H1 (cell line): ENCODE data around the gene DOCK1. TPM values are rescaled to one million over a fixed set of nuclear protein-coding genes. Genes with fewer than 3 reads are reported as not detected.

Experiments
- CTCF ChIA-PET: fragments of 300-600 bp; sonication (Branson Sonifier 250); formaldehyde crosslinking; loops from one replicate; lab custom pipeline; 2021; ENCODE audit not compliant: partially characterized antibody; lab: Charles Lee
- POLR2A ChIA-PET: fragments of 300-600 bp; sonication (Branson Sonifier 250); formaldehyde crosslinking; loops from one replicate; lab custom pipeline; 2021; ENCODE audit warnings: inconsistent platforms; ENCODE audit not compliant: partially characterized antibody; lab: Charles Lee
- DNase-seq, 2 experiments: peaks; one replicate each; pipeline versions ENCODE4 v3.0.0 to v3.0.0-alpha.2; 2010 to 2022; ENCODE audit warnings: low spot score in 2 of 2, low read depth in 1 of 2, mixed read lengths in 1 of 2
- FAIRE-seq: peaks from 2 replicates; lab custom pipeline; 2011; peaks lifted over from hg19 to GRCh38; lab: Jason Lieb, UNC
- H2AFZ ChIP-seq: 2 replicates; pipeline ENCODE4 v1.8.1; 2012; ENCODE audit warnings: low read length, inconsistent platforms
- H2AK5ac ChIP-seq: 2 replicates; pipeline ENCODE4 v1.6.1; 2013; ENCODE audit warnings: low read depth, low read length
- H2BK120ac ChIP-seq: replicated peaks from 2 replicates; pipeline ENCODE3; 2013; ENCODE audit warnings: low read depth, low read length, inconsistent platforms
- H2BK12ac ChIP-seq: 2 replicates; pipeline ENCODE4 v1.6.1; 2013; ENCODE audit warnings: low read depth, low read length
- H2BK15ac ChIP-seq: 2 replicates; pipeline ENCODE4 v1.6.1; 2013; ENCODE audit warnings: low read length
- H2BK20ac ChIP-seq: 2 replicates; pipeline ENCODE4 v1.6.1; 2013; ENCODE audit warnings: low read length
- H2BK5ac ChIP-seq: 2 replicates; pipeline ENCODE4 v1.6.1; 2013; ENCODE audit warnings: low read depth, low read length
- H3K14ac ChIP-seq: 2 replicates; pipeline ENCODE4 v1.6.1; 2013; ENCODE audit warnings: inconsistent platforms; ENCODE audit not compliant: insufficient read length
- H3K18ac ChIP-seq: 2 replicates; pipeline ENCODE4 v1.6.1; 2013; ENCODE audit warnings: low read length; ENCODE audit errors: extremely low read depth
- H3K23ac ChIP-seq: 2 replicates; pipeline ENCODE4 v1.6.1; 2013; ENCODE audit warnings: inconsistent platforms; ENCODE audit not compliant: insufficient read length
- H3K23me2 ChIP-seq: 2 replicates; pipeline ENCODE4 v1.6.1; 2013; ENCODE audit warnings: low read depth, low read length
- H3K27ac ChIP-seq: 2 replicates; pipeline ENCODE4 v1.6.1; 2011; ENCODE audit warnings: low read depth, low read length, inconsistent platforms
- H3K27me3 ChIP-seq, 4 experiments: replicated peaks in 1 of 4; 1 replicate in 1 of 4; 2 replicates in 3 of 4; pipeline versions ENCODE4 v1.6.1 to v1.8.1; 2011 to 2013; ENCODE audit warnings: low read length in 3 of 4, mild to moderate bottlenecking in 3 of 4, inconsistent platforms in 2 of 4, mixed read lengths in 2 of 4, moderate library complexity in 1 of 4; ENCODE audit not compliant: control insufficient read depth in 3 of 4, insufficient read depth in 3 of 4; ENCODE audit errors: extremely low read depth in 1 of 4
- H3K36me3 ChIP-seq, 4 experiments: 2 replicates each; pipeline versions ENCODE4 v1.6.1 to v1.8.1; 2011 to 2013; ENCODE audit warnings: mild to moderate bottlenecking in 4 of 4, low read length in 3 of 4, moderate library complexity in 2 of 4, control low read depth in 1 of 4, inconsistent platforms in 1 of 4; ENCODE audit not compliant: insufficient read depth in 4 of 4, control insufficient read depth in 2 of 4
- H3K4ac ChIP-seq: replicated peaks from 2 replicates; pipeline ENCODE3; 2013; ENCODE audit warnings: low read length, low read depth, mixed read lengths, inconsistent platforms; ENCODE audit not compliant: insufficient read length
- H3K4me1 ChIP-seq, 4 experiments: replicated peaks in 1 of 4; 1 replicate in 1 of 4; 2 replicates in 3 of 4; pipeline versions ENCODE4 v1.6.1 to v1.8.1; 2011 to 2013; ENCODE audit warnings: low read length in 3 of 4, inconsistent platforms in 2 of 4, mixed read lengths in 1 of 4; ENCODE audit not compliant: insufficient read depth in 4 of 4, control insufficient read depth in 3 of 4
- H3K4me2 ChIP-seq, 2 experiments: 2 replicates each; pipeline versions ENCODE4 v1.6.1 to v1.8.1; 2011 to 2013; ENCODE audit warnings: low read depth in 2 of 2, low read length in 2 of 2, control low read depth in 1 of 2, inconsistent platforms in 1 of 2, mild to moderate bottlenecking in 1 of 2; ENCODE audit not compliant: insufficient read depth in 1 of 2
- H3K4me3 ChIP-seq, 4 experiments: fragments of 200-600, 300-600 bp in 1 of 4; sonication (generic), shearing (Covaris generic), sonication (Bioruptor Twin) in 1 of 4; 2 replicates each; pipeline versions ENCODE4 v1.5.1 to v1.8.1; 2011 to 2016; ENCODE audit warnings: low read length in 4 of 4, low read depth in 3 of 4, control low read depth in 2 of 4, inconsistent platforms in 2 of 4, mild to moderate bottlenecking in 2 of 4, mixed read lengths in 1 of 4, moderate library complexity in 1 of 4; ENCODE audit not compliant: insufficient read depth in 2 of 4; ENCODE audit errors: extremely low read depth in 1 of 4
- H3K56ac ChIP-seq: replicated peaks from 2 replicates; pipeline ENCODE3; 2013; ENCODE audit warnings: low read depth, mild to moderate bottlenecking, mixed read lengths, low read length, inconsistent platforms; ENCODE audit not compliant: insufficient read length
- H3K79me1 ChIP-seq: 2 replicates; pipeline ENCODE4 v1.6.1; 2013; ENCODE audit warnings: low read depth, low read length, control low read depth
- H3K79me2 ChIP-seq, 2 experiments: 2 replicates each; pipeline versions ENCODE4 v1.6.1 to v1.8.1; 2012 to 2013; ENCODE audit warnings: low read length in 2 of 2, mild to moderate bottlenecking in 2 of 2, inconsistent platforms in 1 of 2; ENCODE audit not compliant: insufficient read depth in 2 of 2, control insufficient read depth in 1 of 2
- H3K9ac ChIP-seq, 4 experiments: replicated peaks in 1 of 4; 1 replicate in 1 of 4; 2 replicates in 3 of 4; pipeline versions ENCODE4 v1.6.1 to v1.8.1; 2011 to 2013; ENCODE audit warnings: low read depth in 3 of 4, low read length in 3 of 4, control low read depth in 2 of 4, mild to moderate bottlenecking in 2 of 4, moderate library complexity in 2 of 4, inconsistent platforms in 1 of 4; ENCODE audit errors: extremely low read depth in 1 of 4
- H3K9me3 ChIP-seq, 2 experiments: 2 replicates each; pipeline versions ENCODE4 v1.6.1 to v1.8.1; 2012 to 2013; ENCODE audit warnings: mild to moderate bottlenecking in 2 of 2, moderate library complexity in 2 of 2, control low read depth in 1 of 2, inconsistent platforms in 1 of 2, low read depth in 1 of 2, low read length in 1 of 2, mixed read lengths in 1 of 2; ENCODE audit not compliant: insufficient read depth in 2 of 2
- H4K20me1 ChIP-seq, 2 experiments: replicated peaks in 1 of 2; 2 replicates each; pipeline versions ENCODE3 to v1.8.1; 2011 to 2013; ENCODE audit warnings: inconsistent platforms in 2 of 2, low read length in 2 of 2, mild to moderate bottlenecking in 1 of 2; ENCODE audit not compliant: insufficient read depth in 2 of 2, control insufficient read depth in 1 of 2
- H4K5ac ChIP-seq: 2 replicates; pipeline ENCODE4 v1.6.1; 2013; ENCODE audit warnings: low read length, low read depth, mixed read lengths, inconsistent platforms; ENCODE audit not compliant: insufficient read length
- H4K8ac ChIP-seq: 2 replicates; pipeline ENCODE4 v1.8.0; 2013; ENCODE audit warnings: mild to moderate bottlenecking, moderate library complexity, low read length, inconsistent platforms; ENCODE audit not compliant: insufficient read depth; ENCODE audit errors: extremely low read depth
- H4K91ac ChIP-seq: replicated peaks from 2 replicates; pipeline ENCODE3; 2013; ENCODE audit warnings: low read length, mixed read lengths, inconsistent platforms; ENCODE audit not compliant: insufficient read length
- EZH2 ChIP-seq: fragments of 200-600 bp; sonication (generic); IDR thresholded peaks from 2 replicates; pipeline ENCODE4 v1.7.1; 2012; ENCODE audit warnings: low read depth, mild to moderate bottlenecking, moderate library complexity, low read length, inconsistent platforms; ENCODE audit not compliant: severe bottlenecking
- ZNF274 ChIP-seq: IDR thresholded peaks from 2 replicates; pipeline ENCODE4 v1.7.0; 2012; ENCODE audit warnings: low read length, borderline replicate concordance; ENCODE audit errors: extremely low read depth
- WGBS, 2 experiments: shearing (Covaris generic) in 1 of 2; methylation state at CpG; one replicate each; pipeline versions ENCODE4 v1.1.6 to v1.1.7; 2013 to 2015; ENCODE audit warnings: low lambda C conversion rate in 2 of 2, mixed read lengths in 2 of 2, inconsistent platforms in 1 of 2, low coverage in 1 of 2, missing lambda C conversion rate in 1 of 2; ENCODE audit not compliant: insufficient replicate concordance in 2 of 2, insufficient coverage in 1 of 2, insufficient read length in 1 of 2; ENCODE audit errors: extremely low coverage in 1 of 2, missing lambda C conversion rate in 1 of 2; 5-methylcytosine and 5-hydroxymethylcytosine counted together
- polyA plus RNA-seq, 7 experiments: library from polyadenylated mRNA; depleted of rRNA in 3 of 7; stranded (reverse) in 5 of 7; unstranded in 2 of 7; fragments of >200 nt in 5 of 7; fragments of 200-250 nt in 2 of 7; gene quantifications; 1 replicate in 5 of 7; 2 replicates in 1 of 7; 4 replicates in 1 of 7; pipeline versions ENCODE4 v1.2.1 to v1.2.3, GENCODE V29; 2011 to 2013; ENCODE audit warnings: missing spikeins in 2 of 7, mixed read lengths in 2 of 7
- total RNA-seq: library from RNA; stranded (reverse); fragmentation: NEBNext Ultra II Directional; extraction: Animal tissue kit (Norgen Biotek cat#: 25700); gene quantifications from 2 replicates; pipeline ENCODE4 v1.2.1, GENCODE V29; 2021

The DOCK1 gene
- total and polyA plus RNA-seq, 2 of the 8 experiments (the other 6 are each of a cell fraction or from before 2014, with no cell fraction given) = 11.6 to 53.0 TPM

DNA sequence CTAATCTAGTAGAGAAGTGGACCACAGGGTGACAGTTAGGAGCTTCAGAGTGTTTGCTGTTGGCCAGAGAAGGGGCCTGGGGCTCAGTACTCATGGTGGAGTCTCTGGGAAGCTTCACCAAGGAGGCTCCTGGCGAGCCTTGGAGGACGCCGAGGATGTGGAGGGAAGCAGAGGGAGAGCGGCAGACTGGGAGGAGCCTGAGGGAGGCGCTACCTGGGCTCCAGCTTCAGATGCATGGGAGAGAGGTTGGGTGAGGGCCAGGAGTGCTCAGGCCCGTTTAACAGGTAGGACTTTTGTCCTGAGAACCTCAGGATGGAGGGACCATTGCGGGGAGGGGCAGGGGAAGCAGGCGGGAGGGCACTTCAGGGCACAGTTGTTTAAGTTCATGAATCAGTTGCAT is 24.2 kb downstream of the DOCK1 start:
- POLR2A ChIA-PET = no interaction called here
- no peak overlapping the region for H3K9ac ChIP-seq
- peaks cover 10 to 88% of the 10 kb centered on the region in 2 experiments; a peak in 3 of 4 replicates for H3K79me2 ChIP-seq
- H3K27me3 ChIP-seq = no peaks in the 10 kb centered on the region
- H3K27ac ChIP-seq = no peak overlapping the region
- H3K23ac ChIP-seq = no peak overlapping the region
- no peak overlapping the region for H3K4me2 ChIP-seq
- H2BK12ac ChIP-seq = no peak overlapping the region
- H3K14ac ChIP-seq = no peak overlapping the region
- H3K4me1 ChIP-seq = no peaks in the 10 kb centered on the region; a peak in 1 of 7 replicates
- H2BK20ac ChIP-seq = no peak overlapping the region
- H3K36me3 ChIP-seq = peaks cover 0 to 10% (median 1%) of the 10 kb centered on the region in 4 experiments; a peak in 5 of 8 replicates
- 88% methylated on average over 6 of the region's 8 CpGs; no CpG with 5 or more reads in 1 of the 2 experiments for WGBS, 2 experiments
- H3K18ac ChIP-seq = no peak overlapping the region
- peaks cover 4 to 15% of the 10 kb centered on the region in 2 experiments for H4K20me1 ChIP-seq
- no peak overlapping the region for H2BK15ac ChIP-seq
- no peak overlapping the region for H2AFZ ChIP-seq
- no peak overlapping the region for H2AK5ac ChIP-seq
- H4K8ac ChIP-seq = peak overlapping the region; percentile 70; the same call in 1 of the 2 replicates
- no peak overlapping the region for H4K91ac ChIP-seq
- no peak overlapping the region for H2BK120ac ChIP-seq
- no peak for DNase-seq
- peaks cover 42% of the 10 kb centered on the region for H3K79me1 ChIP-seq
- no peak overlapping the region for H3K56ac ChIP-seq
- CTCF ChIA-PET = interaction anchor here (0.9 to 1.0 kb wide), 2 partner anchors 10 to 12 kb away, joined by 3 to 6 read pairs; no protein-coding TSS in a partner anchor
- H3K4me3 ChIP-seq = no peak overlapping the region
- no peak overlapping the region for H4K5ac ChIP-seq
- no peaks in the 10 kb centered on the region for H3K9me3 ChIP-seq
- H3K4ac ChIP-seq = no peak overlapping the region
- no peak overlapping the region for H2BK5ac ChIP-seq
- H3K23me2 ChIP-seq = no peaks in the 10 kb centered on the region
- no peak for FAIRE-seq
- TF ChIP-seq ZNF274 = no peak
- TF ChIP-seq EZH2 = no peak
